ENCODE results near the gene TM7SF2.
A peak's percentile ranks its signal among the peaks of the same experiment; 100 is the strongest.

TM7SF2 gene

DNA sequence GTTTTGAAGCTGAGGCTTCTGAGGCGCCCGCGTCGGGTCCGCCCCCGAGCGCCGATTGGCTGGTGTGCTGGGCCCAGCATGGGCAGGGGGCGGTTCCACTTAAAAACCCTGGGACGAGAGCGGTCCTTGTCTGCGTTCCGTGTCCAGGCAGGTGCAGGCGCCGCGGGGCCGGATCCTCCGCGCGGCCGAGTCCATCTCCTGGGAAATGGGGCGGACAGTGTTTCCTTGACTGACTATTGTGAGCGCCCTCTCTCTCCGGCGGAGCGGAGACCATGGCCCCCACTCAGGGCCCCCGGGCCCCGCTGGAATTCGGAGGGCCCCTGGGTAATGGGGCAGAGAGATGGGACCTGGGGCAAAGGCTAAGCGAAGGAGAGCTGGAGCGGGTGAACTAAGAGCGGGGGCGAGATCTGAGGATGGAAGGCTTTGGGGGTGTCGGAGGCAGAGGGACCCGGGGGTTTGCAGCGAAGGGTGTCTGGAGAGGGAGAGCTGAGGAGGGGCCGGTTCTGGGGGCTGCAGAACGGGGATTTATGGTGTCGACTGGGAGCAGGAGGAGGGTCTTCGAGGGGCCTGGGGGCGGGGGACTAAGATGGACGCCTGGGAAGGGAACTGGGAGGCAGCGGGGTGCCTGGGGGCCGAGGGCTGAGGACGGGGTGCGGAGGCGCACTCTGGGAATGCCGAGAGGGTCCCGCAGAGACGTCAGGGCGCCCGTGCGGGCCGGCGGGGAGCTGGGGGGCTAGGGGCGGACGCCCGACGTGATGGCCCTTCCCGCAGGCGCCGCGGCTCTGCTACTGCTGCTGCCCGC lies at the start of gene TM7SF2:
TSS of gene TM7SF2 (plus strand) at position 129 of the 802 bp plus-strand sequence. CDS start at position 273, 144 bp downstream.
- DNase-seq (ENCODE audit: low read depth in 2 of 2, low spot score in 1 of 2) = peak; percentile 76 to 89

DNA sequence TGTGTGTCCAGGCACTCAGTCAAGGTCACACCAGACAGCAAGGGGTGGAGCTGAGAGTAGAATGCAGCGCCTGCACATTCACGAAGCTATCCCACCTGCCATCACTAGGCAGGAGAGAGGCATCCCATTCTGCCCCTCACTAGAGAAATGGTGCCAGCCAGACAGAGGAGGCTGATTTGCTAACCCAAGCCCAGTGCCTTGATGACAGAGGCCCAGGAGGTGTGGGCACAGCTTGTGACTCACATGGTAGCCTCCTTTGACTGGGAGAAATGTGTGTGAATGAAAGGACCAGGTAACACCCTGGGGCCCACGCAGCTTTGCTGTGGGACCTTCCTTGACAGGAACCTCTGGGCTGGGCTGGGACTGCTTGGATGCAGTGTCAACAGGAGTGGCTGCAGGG lies 48.1 kb upstream of the TM7SF2 start:
- no peak for DNase-seq (ENCODE audit: low read depth in 2 of 2, low spot score in 1 of 2)

DNA sequence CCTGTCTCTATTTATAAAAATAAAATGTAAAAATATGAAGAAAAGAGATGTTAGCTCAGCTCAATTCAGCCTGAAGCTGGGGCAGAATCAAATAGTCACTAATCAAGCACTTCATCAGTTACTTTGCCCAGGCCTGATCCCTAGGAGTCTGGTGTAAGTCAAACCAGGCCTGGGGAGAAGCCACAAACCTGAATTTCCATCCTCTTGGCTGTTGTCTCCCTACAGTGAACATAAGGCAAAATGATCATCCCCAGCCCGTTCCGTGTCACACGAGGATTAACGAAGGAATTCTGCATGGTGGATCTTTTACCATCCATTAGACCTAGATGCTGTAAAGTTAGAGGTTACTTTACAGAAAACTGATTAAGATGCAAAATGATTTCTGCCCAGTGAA lies 46.8 kb upstream of the TM7SF2 start:
- no peak for DNase-seq (ENCODE audit: low read depth in 2 of 2, low spot score in 1 of 2)

DNA sequence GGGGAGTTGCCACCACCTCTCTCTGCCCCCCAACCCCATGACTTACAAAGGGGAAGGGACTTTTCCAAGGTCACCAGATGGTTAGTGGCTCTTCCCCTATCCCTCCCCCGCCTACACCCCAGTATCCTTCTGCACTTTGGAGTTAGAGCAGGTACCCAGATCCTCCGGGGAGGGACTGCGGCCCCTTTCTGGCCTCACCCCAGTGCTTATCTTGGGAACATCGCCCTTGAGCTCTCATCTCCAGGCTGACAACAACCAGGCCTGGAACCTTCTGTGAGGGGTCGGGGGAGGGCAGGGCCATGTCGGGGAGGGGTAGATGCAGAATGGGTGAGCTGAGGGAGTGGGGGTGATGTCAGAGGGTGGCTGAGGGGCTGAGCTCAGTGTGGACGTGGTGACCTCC lies 45.8 kb upstream of the TM7SF2 start:
- DNase-seq (ENCODE audit: low read depth in 2 of 2, low spot score in 1 of 2) = no peak

DNA sequence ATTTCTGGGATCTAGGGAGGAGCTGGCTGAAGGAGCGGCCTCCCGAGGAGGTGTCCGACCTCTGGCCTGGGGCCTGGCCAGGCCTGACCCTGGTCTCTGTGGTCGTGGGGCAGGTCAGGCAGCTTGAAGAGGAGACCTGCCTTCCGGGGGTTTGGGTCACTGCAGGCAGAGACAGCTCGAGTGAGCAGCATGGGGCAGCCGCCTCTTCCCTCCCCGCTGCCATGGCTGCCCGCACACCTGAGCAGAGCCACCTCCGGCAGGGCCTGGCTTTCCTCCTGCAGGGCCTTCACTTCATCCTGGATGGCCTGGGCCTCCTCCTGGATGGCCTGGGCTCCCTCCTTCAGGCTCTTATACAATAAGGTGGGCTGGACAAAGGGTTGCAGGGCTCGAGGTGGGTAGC lies 45.4 kb upstream of the TM7SF2 start:
- no peak for DNase-seq (ENCODE audit: low read depth in 2 of 2, low spot score in 1 of 2)

DNA sequence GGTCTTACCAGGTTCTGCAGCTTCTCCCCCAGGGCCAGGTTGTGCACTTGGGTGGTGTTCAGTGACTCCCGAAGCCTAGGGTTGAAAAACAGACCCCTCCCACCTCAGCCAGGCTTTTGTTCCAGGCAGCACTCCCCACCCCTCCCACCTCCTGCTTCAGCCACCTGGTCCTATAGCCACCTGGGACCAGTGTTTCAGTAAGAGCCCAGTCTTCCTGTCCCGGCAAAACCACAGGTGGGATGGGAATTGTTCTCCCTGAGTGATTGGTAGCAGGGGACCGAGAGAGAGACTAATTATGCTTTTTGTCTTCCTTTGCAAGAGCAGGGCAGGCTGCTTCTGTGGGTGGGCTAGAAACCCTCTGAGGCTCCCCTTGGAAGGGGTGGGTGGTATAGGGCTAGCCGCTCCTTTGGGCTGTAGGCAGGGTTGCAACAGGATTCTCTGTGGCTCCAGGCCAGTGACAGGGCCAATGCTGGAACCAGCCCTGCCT lies 44.8 kb upstream of the TM7SF2 start:
- DNase-seq (ENCODE audit: low read depth in 2 of 2, low spot score in 1 of 2) = no peak

DNA sequence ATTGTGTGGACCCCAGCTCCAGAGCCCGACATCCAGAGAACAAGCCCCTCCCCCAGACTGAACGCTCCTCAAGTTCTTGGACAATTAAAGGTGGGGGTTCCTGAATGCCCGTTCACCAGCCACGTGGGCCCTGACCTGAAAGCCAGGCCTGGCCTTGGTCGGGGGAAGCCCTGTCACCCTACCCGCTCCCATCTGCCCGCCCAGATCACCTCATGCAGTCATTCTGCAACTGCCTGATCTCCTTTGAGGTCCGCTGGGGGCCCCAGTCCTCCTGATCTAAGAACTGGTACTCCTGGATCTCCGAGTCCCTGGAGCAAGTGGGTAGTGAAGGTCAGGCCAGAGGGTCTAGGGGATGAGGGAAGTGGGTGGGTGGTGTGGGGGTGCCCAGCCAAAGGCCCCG lies 44.2 kb upstream of the TM7SF2 start:
- no peak for DNase-seq (ENCODE audit: low read depth in 2 of 2, low spot score in 1 of 2)

DNA sequence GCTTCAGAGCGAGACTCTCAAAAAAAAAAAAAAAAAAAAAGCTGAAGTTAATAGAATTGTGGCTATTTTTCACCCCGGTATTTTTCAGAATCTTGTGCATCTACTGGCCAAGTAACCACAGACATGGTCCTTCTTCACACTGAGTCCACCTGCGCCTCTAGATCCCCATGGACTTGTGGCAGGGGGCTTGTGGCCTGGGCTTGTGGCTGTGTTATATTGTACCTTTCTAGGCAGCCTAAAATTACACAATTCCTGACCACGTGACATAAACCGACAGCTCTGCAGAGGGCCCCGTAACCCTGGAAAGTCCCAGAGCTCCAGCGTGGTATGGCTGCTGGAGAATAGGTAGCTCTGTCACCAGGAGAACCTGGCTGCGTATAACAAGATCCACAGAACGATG lies 42.5 kb upstream of the TM7SF2 start:
- DNase-seq (ENCODE audit: low read depth in 2 of 2, low spot score in 1 of 2) = no peak

DNA sequence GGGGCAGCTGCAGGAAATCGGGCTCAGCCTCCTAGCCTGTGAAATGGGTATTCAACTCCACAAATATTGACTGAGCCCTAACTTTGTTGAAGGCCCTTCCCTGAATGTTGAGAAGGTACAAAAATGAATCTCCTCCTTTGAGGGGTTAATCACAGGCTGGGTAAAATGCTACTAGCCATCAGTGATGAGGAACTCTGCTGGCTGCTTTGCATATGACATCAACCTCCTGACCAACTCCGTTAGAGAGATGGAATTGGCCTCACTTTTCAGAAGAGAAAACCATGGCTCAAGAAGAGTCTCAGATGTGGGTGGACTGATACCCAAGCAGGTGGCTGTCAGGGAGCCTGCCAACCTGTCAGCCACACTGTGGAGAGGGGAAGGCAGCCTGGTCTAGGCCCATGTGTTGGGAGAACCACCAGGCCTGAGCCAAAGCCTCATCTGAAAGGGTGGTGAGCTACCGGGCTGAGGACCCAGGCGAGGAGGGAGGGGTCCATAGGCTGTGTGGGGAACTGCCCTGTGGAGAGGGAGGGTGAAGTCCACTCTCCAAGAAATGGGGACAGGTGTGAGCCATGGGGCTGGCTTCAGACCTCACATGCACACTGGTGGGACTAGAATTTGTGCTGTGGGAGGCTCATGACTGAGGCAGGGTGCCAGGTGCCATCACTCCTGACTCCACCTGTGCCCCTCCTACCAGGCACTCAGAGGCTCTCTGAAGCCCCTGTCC lies 39.6 kb upstream of the TM7SF2 start:
- no peak for DNase-seq (ENCODE audit: low read depth in 2 of 2, low spot score in 1 of 2)

DNA sequence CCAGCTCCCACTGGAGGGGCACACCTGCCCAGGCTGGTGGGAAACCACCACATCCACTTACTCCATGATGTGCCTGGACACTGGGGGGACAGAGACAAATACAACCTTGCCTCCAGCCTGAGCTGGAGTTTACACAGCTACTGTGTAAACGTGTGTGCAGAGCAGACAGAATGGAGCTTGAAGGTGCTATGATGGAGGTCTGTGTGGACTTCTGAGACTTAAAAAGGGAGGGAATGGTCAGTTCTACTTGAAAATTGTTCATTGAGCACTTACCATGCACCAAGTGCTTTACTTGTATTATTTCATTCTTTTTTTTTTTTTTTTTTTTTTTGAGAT lies 39.1 kb upstream of the TM7SF2 start:
- no peak for DNase-seq (ENCODE audit: low read depth in 2 of 2, low spot score in 1 of 2)

DNA sequence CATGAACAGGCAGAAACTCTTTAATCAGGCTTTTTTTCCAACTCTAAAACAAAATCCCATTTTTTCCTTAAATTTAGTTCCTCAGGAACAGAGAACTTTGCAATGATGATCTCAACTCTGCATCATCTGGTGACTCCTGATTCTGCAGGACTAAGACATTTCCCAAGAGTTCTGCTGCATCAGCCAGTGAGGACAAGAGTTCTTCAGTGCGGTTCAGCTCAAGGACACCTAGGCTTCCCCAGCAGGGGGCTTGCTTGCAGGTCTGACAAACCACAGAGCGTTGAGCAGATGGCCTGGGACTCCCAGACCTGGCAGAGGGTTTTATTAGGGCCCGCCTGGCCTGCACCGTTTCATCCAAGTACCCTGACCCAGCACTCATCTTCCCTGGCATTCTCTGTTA lies 34.2 kb upstream of the TM7SF2 start:
- DNase-seq (ENCODE audit: low read depth in 2 of 2, low spot score in 1 of 2) = no peak

DNA sequence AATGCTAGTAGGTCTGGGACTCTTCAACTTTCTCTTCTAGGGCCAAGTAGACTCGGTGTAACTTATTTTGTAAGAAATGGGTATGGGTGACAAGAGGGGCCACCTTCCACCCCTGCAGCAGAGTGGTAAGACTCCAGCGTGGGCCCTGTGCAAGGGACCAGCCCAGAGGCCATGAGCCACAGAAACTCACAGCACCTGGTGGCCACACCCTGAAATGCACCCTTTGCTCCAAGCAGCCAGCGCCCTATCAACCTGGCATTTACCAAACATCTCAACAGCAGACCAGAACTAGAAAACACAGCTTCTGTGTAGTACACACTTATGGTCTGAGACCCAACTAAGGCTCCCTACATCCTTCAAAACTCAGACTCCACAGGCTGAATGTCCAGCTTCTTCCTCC lies 33.5 kb upstream of the TM7SF2 start:
- DNase-seq (ENCODE audit: low read depth in 2 of 2, low spot score in 1 of 2) = peak; percentile 44 to 46

DNA sequence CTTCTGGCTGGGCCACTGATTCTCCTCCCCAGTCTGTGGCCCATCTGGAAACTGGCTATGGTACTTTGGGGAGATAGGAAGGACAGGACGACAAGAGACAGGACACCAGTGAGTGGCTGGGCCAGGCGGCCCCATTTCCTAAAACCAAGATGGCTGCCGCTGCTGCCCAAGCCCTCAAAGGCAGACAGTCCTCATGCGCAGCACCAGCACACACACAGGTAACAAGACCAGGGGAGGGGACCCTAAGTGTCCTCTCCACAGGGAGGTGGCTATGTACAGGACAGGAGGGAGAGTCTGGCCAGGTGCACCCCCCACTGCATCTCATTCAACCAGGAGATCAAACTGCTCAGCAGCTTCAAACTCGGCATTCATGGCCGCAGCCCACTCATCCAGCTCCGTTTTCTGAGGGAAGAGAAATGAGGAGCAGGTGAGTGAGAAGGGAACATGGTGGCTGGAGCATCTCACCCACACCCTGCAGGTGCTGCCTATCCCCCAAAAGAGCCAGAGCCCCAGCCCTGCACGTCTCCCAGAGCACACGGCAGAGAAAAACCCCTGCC lies 32.8 kb upstream of the TM7SF2 start:
- no peak for DNase-seq (ENCODE audit: low read depth in 2 of 2, low spot score in 1 of 2)

DNA sequence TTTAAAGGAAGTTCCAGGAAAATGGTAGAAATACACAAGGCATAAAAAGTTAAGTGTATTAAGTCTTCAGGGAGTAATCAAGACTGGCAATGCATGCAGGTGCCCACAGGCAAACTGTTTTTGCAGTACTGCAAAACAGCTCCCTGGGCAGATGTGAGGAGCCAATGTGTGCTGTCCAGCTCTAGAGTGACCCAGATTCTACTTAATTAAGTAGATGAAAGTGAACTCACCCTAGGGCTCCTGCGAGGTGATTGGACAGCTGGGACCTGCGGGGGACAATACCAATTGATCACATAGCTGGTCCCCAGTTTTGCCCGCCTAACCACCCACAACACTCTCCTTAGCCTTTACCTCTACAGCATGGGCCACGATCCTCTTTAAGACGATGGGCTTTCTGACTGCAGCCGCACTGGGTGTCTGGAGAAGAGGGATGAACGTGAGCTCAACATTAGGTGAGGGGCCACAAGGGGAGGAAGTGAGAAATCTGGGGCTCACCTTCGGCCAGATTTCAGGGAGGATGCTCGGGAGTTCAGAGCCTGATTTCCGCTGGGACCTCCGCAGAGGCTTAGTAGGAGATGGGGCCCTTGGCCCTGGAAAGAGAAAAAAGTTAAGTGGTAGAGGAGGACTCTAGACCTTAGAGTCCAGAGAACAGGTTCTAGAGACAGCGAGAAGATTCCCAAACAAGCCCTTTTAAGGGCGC lies 28.4 kb upstream of the TM7SF2 start:
- DNase-seq (ENCODE audit: low read depth in 2 of 2, low spot score in 1 of 2) = no peak

DNA sequence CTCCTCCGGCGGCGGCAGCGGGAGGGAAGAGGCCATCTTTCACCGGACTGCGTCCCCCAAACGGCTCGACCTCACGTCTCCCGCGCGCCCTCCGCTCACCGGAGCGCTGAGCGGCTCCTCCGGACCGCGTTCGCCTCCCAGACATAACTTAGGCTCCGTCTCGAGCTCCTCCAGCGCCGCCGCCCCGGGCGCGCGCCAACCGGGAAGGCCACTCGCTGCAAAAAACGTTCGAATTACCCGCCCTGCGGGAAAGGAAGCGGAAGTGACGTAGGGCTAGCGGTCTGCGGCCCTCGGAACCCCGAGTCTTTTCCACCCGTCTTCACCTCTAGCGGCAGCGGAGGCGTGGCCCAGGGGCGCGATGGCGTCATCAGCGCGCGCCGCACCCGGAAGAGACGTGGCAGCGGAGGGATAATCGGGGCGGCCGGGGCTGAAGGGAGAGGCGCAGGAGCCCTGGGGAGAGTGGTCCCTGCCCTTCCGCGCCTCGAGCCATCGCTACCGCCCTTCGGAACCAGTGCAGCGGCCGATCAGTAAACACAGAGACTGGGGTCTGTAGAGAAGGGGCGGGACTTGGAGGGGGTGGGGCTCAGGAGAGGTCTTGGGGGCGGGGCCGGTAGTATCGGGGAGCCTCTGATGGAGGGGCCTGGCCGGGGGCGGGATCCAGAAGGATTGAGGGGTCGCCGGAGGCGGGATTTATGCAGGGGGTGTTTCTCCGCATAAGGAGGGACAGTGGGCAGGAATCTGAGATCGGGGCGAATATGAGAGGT lies 27.7 kb upstream of the TM7SF2 start, which contains the start of the genes CDCA5 and ZFPL1:
TSS of gene CDCA5 (minus strand) at position 207 of the 764 bp plus-strand sequence. CDS start at position 145, 62 bp downstream.
TSS of gene ZFPL1 (plus strand) at position 389 of the 764 bp plus-strand sequence. CDS start 477 bp downstream, outside the sequence.
- peak; percentile 95 to 97 for DNase-seq (ENCODE audit: low read depth in 2 of 2, low spot score in 1 of 2)

DNA sequence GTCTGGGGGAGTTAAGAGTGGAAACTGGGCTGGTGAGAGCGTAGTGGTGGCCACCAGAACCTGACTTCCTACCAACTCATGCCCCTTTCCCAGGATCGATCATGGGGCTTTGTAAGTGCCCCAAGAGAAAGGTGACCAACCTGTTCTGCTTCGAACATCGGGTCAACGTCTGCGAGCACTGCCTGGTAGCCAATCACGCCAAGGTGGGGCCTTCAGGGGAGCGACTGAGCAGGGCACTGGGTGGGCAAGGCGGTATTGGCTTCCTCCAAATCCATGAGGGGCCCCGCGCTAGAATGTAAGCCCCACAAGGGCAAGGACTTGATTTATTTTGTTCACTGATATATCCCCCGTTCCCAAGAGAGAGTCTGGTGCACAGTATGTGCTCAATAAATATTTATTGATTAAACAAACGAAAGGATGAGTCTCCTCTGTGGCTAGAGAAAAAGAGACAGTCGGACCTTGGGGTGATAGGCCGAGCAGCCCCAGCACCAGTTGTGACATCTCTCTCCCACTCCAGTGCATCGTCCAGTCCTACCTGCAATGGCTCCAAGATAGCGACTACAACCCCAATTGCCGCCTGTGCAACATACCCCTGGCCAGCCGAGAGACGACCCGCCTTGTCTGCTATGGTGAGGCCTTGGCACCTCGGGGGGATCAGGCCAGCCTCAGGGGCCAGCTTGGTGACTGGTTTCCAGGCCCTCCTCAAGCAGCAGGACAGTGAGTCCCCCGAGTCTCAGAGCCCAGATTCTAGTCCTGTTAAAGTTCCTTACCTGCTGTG lies 26.9 kb upstream of the TM7SF2 start:
- no peak for DNase-seq (ENCODE audit: low read depth in 2 of 2, low spot score in 1 of 2)

DNA sequence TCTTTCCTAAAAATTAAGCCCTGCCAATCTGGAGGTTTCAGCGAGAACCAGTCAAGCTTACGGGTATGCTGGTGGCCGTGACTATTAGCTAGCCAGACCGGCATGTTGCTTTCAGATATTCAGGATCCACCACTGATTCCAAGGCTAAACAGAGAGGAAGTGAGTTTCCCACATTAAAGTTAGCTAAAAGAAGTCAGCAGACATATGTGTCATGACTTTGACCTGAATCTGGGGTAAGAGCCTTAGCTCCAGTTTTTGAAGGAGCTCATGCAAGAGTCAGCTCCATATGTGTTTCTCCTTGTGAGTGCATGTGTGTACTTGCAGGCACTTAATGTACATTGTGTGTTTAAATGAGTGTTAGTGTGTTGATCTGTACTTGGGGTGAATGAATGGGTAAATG lies 26.2 kb upstream of the TM7SF2 start:
- no peak for DNase-seq (ENCODE audit: low read depth in 2 of 2, low spot score in 1 of 2)

DNA sequence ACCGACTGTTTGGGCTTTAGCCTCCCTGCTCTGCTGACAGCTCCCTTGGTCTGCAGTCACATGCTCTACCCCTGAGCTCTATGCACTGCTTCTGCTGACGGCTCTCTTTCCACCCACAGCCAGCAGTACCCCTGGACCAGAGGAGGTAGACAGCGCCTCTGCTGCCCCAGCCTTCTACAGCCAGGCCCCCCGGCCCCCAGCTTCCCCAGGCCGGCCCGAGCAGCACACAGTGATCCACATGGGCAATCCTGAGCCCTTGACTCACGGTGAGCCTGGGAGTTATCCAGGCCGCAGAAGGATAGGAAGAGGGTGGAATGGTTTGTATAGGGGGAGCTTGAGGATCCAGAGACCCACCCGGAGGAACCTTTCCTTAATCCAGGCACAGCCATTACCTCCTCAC lies 24.9 kb upstream of the TM7SF2 start:
- no peak for DNase-seq (ENCODE audit: low read depth in 2 of 2, low spot score in 1 of 2)

DNA sequence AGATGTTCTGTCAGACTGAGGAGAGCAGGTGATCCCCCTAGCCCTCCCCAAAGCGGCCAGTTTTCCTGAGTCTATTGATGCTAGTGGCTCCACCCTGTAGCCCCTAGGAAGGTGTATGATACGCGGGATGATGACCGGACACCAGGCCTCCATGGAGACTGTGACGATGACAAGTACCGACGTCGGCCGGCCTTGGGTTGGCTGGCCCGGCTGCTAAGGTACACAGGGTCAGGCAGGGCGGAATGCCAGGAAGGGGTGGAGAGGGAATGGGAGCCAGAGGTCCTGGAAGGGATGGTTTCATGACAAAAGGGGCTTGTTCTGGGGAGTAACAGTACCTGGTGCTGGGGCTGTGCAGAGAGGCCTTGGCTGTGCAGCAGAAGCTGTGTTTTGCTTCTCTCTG lies 24.5 kb upstream of the TM7SF2 start:
- no peak for DNase-seq (ENCODE audit: low read depth in 2 of 2, low spot score in 1 of 2)

DNA sequence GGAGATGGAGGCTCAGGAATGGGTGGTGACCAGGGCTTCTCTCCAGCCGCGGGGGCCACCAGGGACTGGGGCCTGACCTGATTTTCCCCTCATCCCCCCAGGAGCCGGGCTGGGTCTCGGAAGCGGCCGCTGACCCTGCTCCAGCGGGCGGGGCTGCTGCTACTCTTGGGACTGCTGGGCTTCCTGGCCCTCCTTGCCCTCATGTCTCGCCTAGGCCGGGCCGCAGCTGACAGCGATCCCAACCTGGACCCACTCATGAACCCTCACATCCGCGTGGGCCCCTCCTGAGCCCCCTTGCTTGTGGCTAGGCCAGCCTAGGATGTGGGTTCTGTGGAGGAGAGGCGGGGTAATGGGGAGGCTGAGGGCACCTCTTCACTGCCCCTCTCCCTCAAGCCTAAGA lies 23.8 kb upstream of the TM7SF2 start:
- no peak for DNase-seq (ENCODE audit: low read depth in 2 of 2, low spot score in 1 of 2)
